IPS-18a (cell line): ENCODE results near the gene ADH6.

Source experiments
- H3K27ac ChIP-seq: one replicate; pipeline ENCODE4 v1.5.1; 2013; ENCODE audit warnings: low read length
- H3K27me3 ChIP-seq: one replicate; pipeline ENCODE4 v1.6.1; 2013; ENCODE audit warnings: mild to moderate bottlenecking, low read length; ENCODE audit not compliant: control insufficient read depth, insufficient read depth
- H3K36me3 ChIP-seq: one replicate; pipeline ENCODE4 v1.6.1; 2013; ENCODE audit warnings: low read depth, low read length; ENCODE audit not compliant: control insufficient read depth
- H3K4me1 ChIP-seq: one replicate; pipeline ENCODE4 v1.6.1; 2013; ENCODE audit warnings: low read depth, low read length; ENCODE audit not compliant: control insufficient read depth
- H3K4me3 ChIP-seq: one replicate; pipeline ENCODE4 v1.5.1; 2013; ENCODE audit warnings: low read length
- H3K9ac ChIP-seq: one replicate; pipeline ENCODE4 v1.6.1; 2013; ENCODE audit warnings: mild to moderate bottlenecking, low read length, moderate library complexity
- H3K9me3 ChIP-seq: one replicate; pipeline ENCODE4 v1.6.1; 2013; ENCODE audit warnings: low read depth, low read length; ENCODE audit not compliant: control insufficient read depth

ADH6 gene

DNA sequence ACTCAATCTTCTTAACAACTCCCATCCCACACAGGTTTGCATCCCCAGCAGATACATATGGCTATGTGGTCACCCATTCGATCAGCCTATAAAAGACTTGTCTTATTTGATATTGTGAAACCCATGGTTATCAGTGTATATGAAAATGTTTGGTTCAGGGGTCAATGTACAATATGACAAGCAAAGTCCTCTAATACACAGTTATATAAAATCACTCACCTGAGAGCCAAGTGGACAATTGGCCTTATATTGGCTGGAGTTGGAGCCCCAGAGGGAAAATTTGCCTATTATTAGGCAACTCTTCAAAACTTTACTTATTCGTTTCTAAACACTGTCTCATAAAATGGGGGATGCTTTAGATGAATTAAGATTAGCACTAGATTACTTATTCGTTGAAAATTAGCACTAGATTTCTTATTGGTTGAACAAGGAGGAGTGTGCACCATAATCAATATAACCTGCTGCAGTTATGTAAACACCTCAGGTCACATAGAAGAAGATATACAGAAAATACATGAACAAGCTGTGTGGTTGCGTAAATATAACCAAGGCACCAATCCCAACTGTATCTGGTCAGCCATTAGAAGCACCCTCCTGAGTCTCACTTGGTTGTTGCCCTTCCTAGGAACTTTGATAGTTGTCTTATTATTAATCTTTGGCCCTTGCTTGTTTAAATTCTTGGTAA is 64.2 kb downstream of the ADH6 start:
- Histone ChIP-seq H3K4me3 (no peak overlapping the region), H3K9ac (no peak overlapping the region), H3K36me3 (peaks cover 3% of the 10 kb centered on the region), H3K27ac (no peak overlapping the region), H3K9me3 (peaks cover 10% of the 10 kb centered on the region), H3K27me3 (no peaks in the 10 kb centered on the region), H3K4me1 (no peaks in the 10 kb centered on the region)
